ENCODE data around the gene CDK13. TPM values are rescaled to one million over a fixed set of nuclear protein-coding genes. Genes with fewer than 3 reads are reported as not detected.
"Not testable (repeated sequence)": the region's sequence is repeated elsewhere in the genome, so short reads cannot be mapped to it uniquely, and the experiment has no call there.

Gene CDK13
- total RNA-seq, 1 donor from 2014 or later, result 90.9 TPM

DNA sequence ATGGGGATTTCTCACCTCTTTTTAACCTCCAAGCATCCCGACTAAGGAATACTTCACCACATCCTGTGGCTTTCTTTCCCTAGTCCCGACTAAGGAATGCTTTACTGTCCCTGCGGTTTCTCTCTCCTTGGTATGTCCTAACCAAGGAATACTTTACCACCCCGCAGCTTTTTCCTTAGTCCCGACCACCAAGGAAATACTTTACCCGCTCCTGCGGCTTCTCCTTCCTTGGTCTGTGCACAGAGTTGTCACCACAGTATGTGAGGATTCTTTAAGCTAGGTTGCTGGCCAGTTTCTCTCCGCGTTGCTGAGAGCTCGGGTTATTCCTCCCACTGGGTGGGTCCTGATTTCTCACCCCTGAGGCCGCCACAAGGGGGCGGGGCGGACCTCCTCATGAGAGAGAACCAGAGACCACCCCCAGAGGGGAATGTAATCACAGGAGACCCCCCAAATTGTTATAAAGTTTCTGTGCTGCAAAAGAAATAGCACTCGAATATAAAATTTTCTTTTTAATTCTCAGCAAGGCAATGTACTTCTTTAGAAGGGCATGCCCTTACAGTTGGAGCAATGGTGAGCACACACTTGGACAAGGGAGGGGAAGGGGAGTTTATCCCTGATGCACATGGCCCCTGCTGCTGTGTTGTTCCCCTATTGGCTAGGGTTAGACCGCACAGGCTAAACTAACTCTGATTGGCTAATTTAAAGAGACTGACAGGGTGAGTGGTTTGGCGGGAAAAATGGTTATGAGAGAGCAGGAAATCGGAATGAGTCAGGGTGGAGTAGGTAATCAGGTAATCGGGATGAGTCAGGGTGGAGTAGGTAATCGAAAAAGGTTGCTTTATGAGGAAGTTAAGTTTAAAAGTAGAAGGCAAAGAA is 197.6 kb downstream of the CDK13 start:
- no peak for DNase-seq (ENCODE audit: low spot score)

GRCh38 chr7:40148247-40148580 is 198.2 kb downstream of the CDK13 start:
- DNase-seq (ENCODE audit: low spot score), result not testable (repeated sequence)

DNA sequence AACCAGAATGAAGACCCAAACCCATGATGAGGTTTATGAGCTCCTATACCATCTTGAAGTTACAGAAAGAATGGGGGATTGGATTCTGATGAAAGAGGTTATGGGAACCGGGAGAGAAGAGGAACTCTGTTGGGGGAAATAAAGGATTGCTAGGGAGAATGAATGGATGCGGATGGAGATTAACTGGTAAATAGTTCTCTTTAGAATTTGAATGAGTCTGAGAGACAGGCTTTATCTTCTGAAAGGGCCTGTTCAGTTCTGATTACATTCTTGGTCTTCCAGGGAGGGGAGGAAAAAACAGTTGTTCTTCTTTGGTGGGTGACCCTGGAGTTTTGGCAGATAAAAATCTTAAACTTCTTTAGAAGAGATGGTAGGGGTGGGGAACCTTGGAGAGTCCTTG is 198.6 kb downstream of the CDK13 start:
- DNase-seq (ENCODE audit: low spot score), result no peak

Other genes with a start within 250 kb of the CDK13 start
- gene MPLKIP, start 184.4 kb downstream of the CDK13 start, total RNA-seq, result 25.2 TPM
- 3.1 TPM for gene SUGCT, start 184.7 kb downstream of the CDK13 start, total RNA-seq

Measured in ureter (tissue), 1 donor.